Activated T-cell treated with anti-CD3 and anti-CD28 coated beads, Interleukin-2, amount 50 U/mL, for 72 hours (primary cell): Measurements from ENCODE around the gene HACD3. TPM values are rescaled to one million over a fixed set of nuclear protein-coding genes. Genes with fewer than 3 reads are reported as not detected.

Source experiments
- ATAC-seq, 2 donors: fragments of 150-1000 bp; cut with Tn5 transposase; replicated peaks in 1 of 2; 2 replicates each; pipeline ENCODE4 v1.10.0; 2021; ENCODE audit warnings: moderate library complexity in 2 of 2, mild to moderate bottlenecking in 1 of 2
- DNase-seq, 2 donors: peaks; one replicate each; pipeline ENCODE4 v3.0.0; 2021 to 2022; ENCODE audit warnings: mixed read lengths in 1 of 2
- H3K27ac Mint-ChIP-seq: one replicate; pipeline ENCODE4 v1.8.0; 2022; ENCODE audit warnings: mild to moderate bottlenecking, moderate library complexity, mixed read lengths
- H3K27me3 Mint-ChIP-seq: one replicate; pipeline ENCODE4 v1.8.0; 2022; ENCODE audit warnings: low read depth, mixed read lengths
- H3K36me3 Mint-ChIP-seq, 2 donors: one replicate each; pipeline ENCODE4 v1.8.0; 2022; ENCODE audit warnings: mixed read lengths in 2 of 2, mild to moderate bottlenecking in 1 of 2; ENCODE audit not compliant: insufficient read depth in 2 of 2
- H3K4me1 Mint-ChIP-seq: one replicate; pipeline ENCODE4 v1.8.0; 2022; ENCODE audit warnings: low read depth, mixed read lengths
- H3K4me3 Mint-ChIP-seq, 2 donors: one replicate each; pipeline ENCODE4 v1.8.0; 2022; ENCODE audit warnings: mild to moderate bottlenecking in 2 of 2, mixed read lengths in 2 of 2, moderate library complexity in 2 of 2
- H3K9me3 Mint-ChIP-seq, 2 donors: one replicate each; pipeline ENCODE4 v1.8.0; 2022; ENCODE audit warnings: mixed read lengths in 2 of 2
- total RNA-seq, 2 donors: library from RNA; stranded (reverse); gene quantifications; one replicate each; pipeline ENCODE4 v1.2.3, GENCODE V29; 2022

Gene HACD3
- total RNA-seq, 2 donors from 2014 or later = 28.3 to 40.8 TPM

GRCh38 chr15:65583701-65584100 is 53.4 kb downstream of the HACD3 start:
- DNase-seq = peak; percentile 45 to 46
- H3K4me3 Mint-ChIP-seq = peak overlapping the region; percentile 32 to 52
- ATAC-seq = peak; percentile 70 to 86
- H3K4me1 Mint-ChIP-seq = peaks cover 15% of the 10 kb centered on the region
- H3K27ac Mint-ChIP-seq = peak overlapping the region; percentile 93
- H3K27me3 Mint-ChIP-seq = no peaks in the 10 kb centered on the region
- peaks cover 6 to 23% of the 10 kb centered on the region in 2 donors for H3K36me3 Mint-ChIP-seq
- no peaks in the 10 kb centered on the region for H3K9me3 Mint-ChIP-seq

DNA sequence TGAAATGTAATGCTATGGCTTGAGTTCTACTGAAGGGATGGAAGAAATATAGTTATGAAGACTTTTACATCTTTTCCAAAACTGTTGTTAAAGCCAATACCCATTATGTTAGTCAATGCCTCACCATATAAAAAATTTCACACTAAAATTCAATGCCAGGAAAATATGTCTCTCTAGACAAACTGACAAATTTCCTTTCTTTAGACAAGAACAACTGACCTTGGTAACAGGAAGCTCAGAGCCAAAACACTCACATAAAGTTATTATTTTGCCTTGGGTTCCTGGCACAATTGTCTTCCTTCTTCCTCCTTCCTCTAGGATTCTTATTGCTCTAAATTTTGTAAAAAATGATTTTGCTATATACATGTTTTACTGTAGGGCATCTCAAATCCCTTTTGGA is 54.0 kb downstream of the HACD3 start:
- Mint-ChIP-seq H3K9me3 (no peaks in the 10 kb centered on the region), H3K4me3 (peak overlapping the region; percentile 32 to 52), H3K36me3 (peaks cover 6 to 20% of the 10 kb centered on the region in 2 donors), H3K27me3 (no peaks in the 10 kb centered on the region), H3K4me1 (peaks cover 15% of the 10 kb centered on the region), H3K27ac (peak overlapping the region; percentile 93)
- DNase-seq (no peak), ATAC-seq (no peak)

- no peak overlapping the region for H3K4me3 Mint-ChIP-seq
- no peaks in the 10 kb centered on the region for H3K27me3 Mint-ChIP-seq
- no peak overlapping the region for H3K27ac Mint-ChIP-seq
- no peak for DNase-seq
- no peak for ATAC-seq
- no peaks in the 10 kb centered on the region for H3K9me3 Mint-ChIP-seq
- H3K36me3 Mint-ChIP-seq = peaks cover 8 to 29% of the 10 kb centered on the region in 2 donors
- peaks cover 15% of the 10 kb centered on the region for H3K4me1 Mint-ChIP-seq
These were observed 56.8 kb downstream of the HACD3 start for GRCh38 chr15:65587094-65587493.

DNA sequence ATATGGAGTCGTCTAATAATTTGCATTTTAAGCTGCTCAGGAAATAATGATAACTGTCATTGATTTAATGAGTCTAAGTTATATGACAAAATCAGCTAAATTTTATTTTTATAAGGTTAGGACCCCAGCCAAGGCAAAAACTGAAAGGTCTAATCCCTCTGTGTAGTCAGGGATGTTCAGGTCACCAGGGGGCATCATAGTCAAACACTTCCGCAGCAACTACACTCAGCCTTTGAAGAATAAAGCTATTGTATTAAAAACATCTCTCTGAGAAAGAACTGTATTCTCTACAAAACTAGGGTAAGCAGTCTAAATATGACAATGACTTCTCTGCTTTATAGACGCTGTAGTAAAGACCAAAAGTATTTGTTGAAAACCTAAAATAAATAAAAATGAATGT is 65.7 kb downstream of the HACD3 start:
- H3K4me1 Mint-ChIP-seq = no peaks in the 10 kb centered on the region
- no peaks in the 10 kb centered on the region for H3K27me3 Mint-ChIP-seq
- DNase-seq (no peak), ATAC-seq (no peak)
- H3K9me3 Mint-ChIP-seq = no peaks in the 10 kb centered on the region
- no peak overlapping the region for H3K4me3 Mint-ChIP-seq
- H3K27ac Mint-ChIP-seq = no peak overlapping the region
- peaks cover 2 to 28% of the 10 kb centered on the region in 2 donors for H3K36me3 Mint-ChIP-seq

DNA sequence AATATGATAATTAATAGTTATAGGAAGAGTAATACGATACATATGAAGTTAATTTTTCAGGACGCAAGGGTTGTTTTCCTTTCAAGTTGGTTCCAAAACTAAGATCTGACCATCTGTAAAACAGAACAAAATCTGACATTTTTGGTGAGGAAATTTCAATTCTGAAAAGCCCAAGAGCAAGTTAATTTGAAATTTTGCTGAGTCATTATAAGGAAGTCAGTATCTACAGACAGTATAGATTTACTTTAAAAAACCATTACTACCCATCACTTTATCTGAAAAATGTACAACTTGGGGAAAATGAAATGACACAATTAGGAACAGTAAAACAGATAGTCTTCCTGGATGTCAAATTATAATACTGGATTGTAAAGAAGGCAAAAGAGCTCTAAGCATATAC is 68.2 kb downstream of the HACD3 start:
- DNase-seq (no peak), ATAC-seq (no peak)
- Mint-ChIP-seq H3K27ac (peak overlapping the region; percentile 18), H3K4me1 (no peaks in the 10 kb centered on the region), H3K4me3 (no peak overlapping the region), H3K36me3 (peaks cover 1 to 20% of the 10 kb centered on the region in 2 donors), H3K9me3 (no peaks in the 10 kb centered on the region), H3K27me3 (no peaks in the 10 kb centered on the region)

DNA sequence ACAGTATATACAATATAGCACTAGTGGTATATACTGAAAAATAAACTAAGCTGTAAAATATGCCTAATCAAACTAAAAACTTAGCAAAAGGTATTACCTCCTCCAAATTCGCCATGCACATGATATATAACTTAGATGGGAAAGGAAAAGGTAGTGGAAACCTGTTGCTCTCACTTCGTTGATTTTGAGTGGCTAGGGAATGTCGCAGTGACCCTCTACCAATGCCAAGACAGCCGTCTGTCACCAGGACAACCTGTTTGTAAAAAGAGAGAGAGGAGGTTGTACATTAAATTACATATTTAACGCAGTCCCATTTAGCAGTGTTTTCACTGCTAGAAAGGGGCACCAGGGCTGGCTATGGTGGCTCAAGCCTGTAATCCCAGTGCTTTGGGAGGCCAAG is 69.4 kb downstream of the HACD3 start:
- Mint-ChIP-seq H3K9me3 (no peaks in the 10 kb centered on the region), H3K27me3 (no peaks in the 10 kb centered on the region), H3K4me1 (no peaks in the 10 kb centered on the region), H3K36me3 (peaks cover 1 to 17% of the 10 kb centered on the region in 2 donors), H3K4me3 (no peak overlapping the region), H3K27ac (no peak overlapping the region)
- DNase-seq (no peak), ATAC-seq (no peak)

- no peaks in the 10 kb centered on the region for H3K9me3 Mint-ChIP-seq
- no peak for ATAC-seq
These were observed 72.9 kb downstream of the HACD3 start for GRCh38 chr15:65603134-65603533.

DNA sequence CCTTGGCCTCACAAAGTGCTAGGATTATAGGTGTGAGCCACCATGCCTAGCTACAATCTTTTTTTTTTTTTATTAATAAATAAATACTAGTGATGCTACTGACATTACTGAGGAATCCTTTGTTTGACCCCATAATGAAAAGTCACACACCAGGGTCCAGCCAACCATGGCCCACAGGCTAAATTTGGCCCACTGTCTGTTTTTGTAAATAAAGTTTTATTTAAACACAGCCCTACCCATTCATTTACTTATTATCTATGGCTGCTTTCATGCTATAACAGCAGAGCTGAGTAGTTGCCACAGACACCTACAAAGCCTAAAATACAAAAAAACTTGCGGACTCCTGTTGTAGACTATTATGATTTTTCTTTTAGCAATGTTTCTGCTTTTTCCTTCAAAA is 73.3 kb downstream of the HACD3 start:
- H3K36me3 Mint-ChIP-seq = peaks cover 1 to 10% of the 10 kb centered on the region in 2 donors
- no peaks in the 10 kb centered on the region for H3K27me3 Mint-ChIP-seq
- DNase-seq = no peak
- no peaks in the 10 kb centered on the region for H3K9me3 Mint-ChIP-seq
- no peak overlapping the region for H3K27ac Mint-ChIP-seq
- no peak overlapping the region for H3K4me3 Mint-ChIP-seq
- no peak for ATAC-seq
- no peaks in the 10 kb centered on the region for H3K4me1 Mint-ChIP-seq

More at GRCh38 chr15:65603134-65603533, 72.9 kb downstream of the HACD3 start:
- Mint-ChIP-seq H3K27ac (peak overlapping the region; percentile 23), H3K36me3 (peaks cover 1 to 12% of the 10 kb centered on the region in 2 donors), H3K4me1 (no peaks in the 10 kb centered on the region), H3K4me3 (no peak overlapping the region), H3K27me3 (no peaks in the 10 kb centered on the region)
- DNase-seq = no peak

DNA sequence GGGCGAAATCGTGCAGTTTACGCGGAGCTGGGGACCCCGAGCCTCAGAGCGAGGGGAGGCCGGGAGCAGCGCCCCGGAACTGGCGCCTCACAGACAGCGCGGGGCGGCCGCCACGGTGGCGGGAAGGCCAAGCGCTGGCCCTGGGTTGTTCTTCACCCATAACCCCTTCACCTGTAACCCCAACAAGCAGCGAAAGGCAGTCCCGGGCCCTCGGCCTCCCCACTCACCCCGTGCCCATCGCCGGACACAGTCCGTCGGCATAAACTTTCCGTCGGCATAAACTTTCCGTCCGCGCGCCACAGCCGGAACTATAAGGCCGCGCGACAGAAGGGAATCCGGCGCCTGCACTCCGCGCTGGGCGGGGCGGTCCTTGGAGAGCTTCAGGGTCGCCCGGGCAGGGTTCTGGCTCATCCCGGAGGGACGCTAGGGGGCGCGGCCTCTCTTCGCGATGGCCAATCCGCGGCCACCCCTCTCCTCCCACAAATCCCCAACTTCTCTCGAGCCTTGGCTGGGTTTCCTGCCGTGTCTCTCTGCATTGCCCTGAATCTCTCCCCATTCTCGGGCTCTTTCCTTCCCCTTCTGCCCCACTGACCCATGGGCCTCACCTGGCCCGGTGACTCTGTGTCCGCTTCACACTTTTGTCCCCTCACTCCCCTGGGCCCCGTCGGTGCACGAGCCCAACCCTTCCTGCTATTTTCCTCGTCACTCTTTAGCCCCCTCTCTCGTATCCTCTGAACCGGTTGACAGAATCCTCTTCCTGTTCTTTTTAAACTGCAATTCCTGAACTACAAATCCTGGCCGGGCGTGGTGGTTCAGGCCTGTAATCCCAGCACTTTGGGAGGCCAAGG is 80.8 kb downstream of the HACD3 start, which contains the start of gene INTS14:
INTS14 (minus strand) TSS at position 261 of the 848 bp plus-strand sequence. CDS start 3,751 bp downstream, outside the sequence.
- Mint-ChIP-seq H3K9me3 (no peaks in the 10 kb centered on the region), H3K4me3 (peak within 1 kb of the TSS; percentile 94 to 98), H3K36me3 (peaks cover 0 to 2% of the 10 kb centered on the region in 2 donors), H3K27ac (peak within 1 kb of the TSS; percentile 98), H3K4me1 (peaks cover 31% of the 10 kb centered on the region), H3K27me3 (no peaks in the 10 kb centered on the region)
- ATAC-seq (peak; percentile 98 to 99), DNase-seq (peak; percentile 96 to 97)

- H3K36me3 Mint-ChIP-seq = peaks cover 0 to 2% of the 10 kb centered on the region in 2 donors
- peaks cover 31% of the 10 kb centered on the region for H3K4me1 Mint-ChIP-seq
- DNase-seq (no peak), ATAC-seq (no peak)
- H3K4me3 Mint-ChIP-seq = peak overlapping the region; percentile 94 to 98
- no peaks in the 10 kb centered on the region for H3K9me3 Mint-ChIP-seq
- H3K27me3 Mint-ChIP-seq = no peaks in the 10 kb centered on the region
- peak overlapping the region; percentile 98 for H3K27ac Mint-ChIP-seq
These were observed 81.8 kb downstream of the HACD3 start for GRCh38 chr15:65611888-65612615.

DNA sequence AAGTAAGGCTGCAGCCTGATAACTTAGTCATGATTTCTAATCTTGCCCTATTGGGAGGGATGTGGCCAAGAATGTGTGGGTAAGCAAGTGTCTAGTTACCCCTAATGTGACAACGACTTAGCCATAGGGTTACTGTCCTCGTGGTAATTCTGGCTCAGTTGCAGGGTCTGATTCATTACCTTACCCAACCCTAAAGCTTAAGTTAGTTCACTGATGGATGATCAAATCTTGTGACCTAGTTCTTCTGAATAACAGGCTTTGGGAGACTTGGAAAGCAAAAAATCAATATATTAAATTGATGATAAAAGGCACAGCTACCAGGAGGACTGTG is 82.3 kb downstream of the HACD3 start:
- Mint-ChIP-seq H3K27me3 (no peaks in the 10 kb centered on the region), H3K36me3 (peaks cover 0 to 5% of the 10 kb centered on the region in 2 donors), H3K4me1 (peaks cover 31% of the 10 kb centered on the region), H3K27ac (peak overlapping the region; percentile 98), H3K9me3 (no peaks in the 10 kb centered on the region), H3K4me3 (peak overlapping the region; percentile 94 to 98)
- peak; percentile 14 to 26 for DNase-seq
- peak; percentile 25 to 36 for ATAC-seq

- peak overlapping the region; percentile 98 for H3K27ac Mint-ChIP-seq
- DNase-seq (no peak), ATAC-seq (no peak)
- H3K4me1 Mint-ChIP-seq = peaks cover 31% of the 10 kb centered on the region
- no peaks in the 10 kb centered on the region for H3K27me3 Mint-ChIP-seq
- peaks cover 0 to 5% of the 10 kb centered on the region in 2 donors for H3K36me3 Mint-ChIP-seq
- no peaks in the 10 kb centered on the region for H3K9me3 Mint-ChIP-seq
- no peak overlapping the region for H3K4me3 Mint-ChIP-seq
These were observed 82.9 kb downstream of the HACD3 start for GRCh38 chr15:65612949-65613744.
